GM23338 (cell line): Measurements from ENCODE around the gene DPH7. TPM values are rescaled to one million over a fixed set of nuclear protein-coding genes. Genes with fewer than 3 reads are reported as not detected.
A peak's percentile ranks its signal among the peaks of the same experiment; 100 is the strongest.

Experiments used
- ATAC-seq: fragments of 200-7000 bp; cut with Tn5 transposase; 3 replicates; pipeline ENCODE4 v1.9.1; 2020
- DNase-seq: peaks from one replicate; pipeline ENCODE4 v3.0.0-alpha.2; 2015; ENCODE audit warnings: low spot score
- H2AFZ ChIP-seq: fragments of 200-600 bp; sonication (generic); 2 replicates; pipeline ENCODE4 v1.8.0; 2016; ENCODE audit warnings: antibody characterized with exemption, mild to moderate bottlenecking, moderate library complexity
- H3F3A ChIP-seq: fragments of 200-600 bp; sonication (generic); replicated peaks from 2 replicates; pipeline ENCODE4 v1.8.0; 2017; ENCODE audit warnings: antibody characterized with exemption, mixed run types, low read depth
- H3K27ac ChIP-seq: fragments of 200-600 bp; sonication (generic); 2 replicates; pipeline ENCODE4 v1.6.1; 2016; ENCODE audit warnings: low read depth
- H3K27me3 ChIP-seq: fragments of 200-600 bp; sonication (generic); 2 replicates; pipeline ENCODE4 v1.8.0; 2016; ENCODE audit warnings: mild to moderate bottlenecking, mixed run types, moderate library complexity; ENCODE audit not compliant: insufficient read depth
- H3K36me3 ChIP-seq: fragments of 200-600 bp; sonication (generic); 2 replicates; pipeline ENCODE4 v1.8.0; 2016; ENCODE audit warnings: mild to moderate bottlenecking; ENCODE audit not compliant: insufficient read depth
- H3K4me1 ChIP-seq: fragments of 200-600 bp; sonication (generic); 2 replicates; pipeline ENCODE4 v1.8.0; 2016; ENCODE audit warnings: mild to moderate bottlenecking, moderate library complexity; ENCODE audit not compliant: insufficient read depth
- H3K4me2 ChIP-seq: fragments of 200-600 bp; sonication (generic); 2 replicates; pipeline ENCODE4 v1.7.1; 2017; ENCODE audit warnings: mixed run types
- H3K4me3 ChIP-seq: fragments of 200-600 bp; sonication (generic); 2 replicates; pipeline ENCODE4 v1.6.1; 2016; ENCODE audit warnings: mixed run types
- H3K79me2 ChIP-seq: fragments of 200-600 bp; sonication (generic); replicated peaks from 2 replicates; pipeline ENCODE4 v1.8.0; 2017; ENCODE audit warnings: mild to moderate bottlenecking; ENCODE audit not compliant: insufficient read depth
- H3K9me2 ChIP-seq: fragments of 200-600 bp; sonication (generic); 2 replicates; pipeline ENCODE4 v1.8.0; 2017; ENCODE audit not compliant: insufficient read depth
- H4K20me1 ChIP-seq: fragments of 200-600 bp; sonication (generic); replicated peaks from 2 replicates; pipeline ENCODE4 v1.8.0; 2017; ENCODE audit warnings: mild to moderate bottlenecking; ENCODE audit not compliant: insufficient read depth
- H3K27ac Mint-ChIP-seq: 2 replicates; pipeline ENCODE4 v1.8.0; 2020; ENCODE audit warnings: inconsistent platforms, mild to moderate bottlenecking, moderate library complexity, mixed read lengths
- H3K27me3 Mint-ChIP-seq: 3 replicates; pipeline ENCODE4 v1.8.0; 2022; ENCODE audit warnings: low read depth, mild to moderate bottlenecking, moderate library complexity, mixed read lengths, inconsistent platforms; ENCODE audit not compliant: insufficient read depth, poor library complexity
- H3K36me3 Mint-ChIP-seq: 3 replicates; pipeline ENCODE4 v1.8.0; 2021; ENCODE audit warnings: low read depth, mild to moderate bottlenecking, inconsistent platforms, moderate library complexity, mixed read lengths
- H3K4me1 Mint-ChIP-seq: 3 replicates; pipeline ENCODE4 v1.8.0; 2020; ENCODE audit warnings: mild to moderate bottlenecking, inconsistent platforms, mixed read lengths
- H3K4me3 Mint-ChIP-seq: 3 replicates; pipeline ENCODE4 v1.8.0; 2021; ENCODE audit warnings: moderate library complexity, mild to moderate bottlenecking, inconsistent platforms, mixed read lengths
- H3K9me3 Mint-ChIP-seq: 3 replicates; pipeline ENCODE4 v1.8.0; 2020; ENCODE audit warnings: moderate library complexity, mild to moderate bottlenecking, inconsistent platforms, mixed read lengths
- CTCF ChIP-seq, 2 experiments: fragments of 200-600 bp in 1 of 2; sonication (generic) in 1 of 2; conservative IDR thresholded peaks; 2 replicates each; pipeline versions ENCODE4 v1.5.1 to v1.6.1; 2016 to 2017; ENCODE audit warnings: antibody characterized with exemption in 2 of 2, low read depth in 2 of 2, mild to moderate bottlenecking in 2 of 2, moderate library complexity in 1 of 2
- JUNB ChIP-seq: IDR thresholded peaks from one replicate; pipeline ENCODE4 v1.6.1; 2016; ENCODE audit warnings: antibody characterized with exemption; ENCODE audit not compliant: unreplicated experiment
- POLR2AphosphoS5 ChIP-seq: IDR thresholded peaks from 2 replicates; pipeline ENCODE4 v1.6.1; 2016; ENCODE audit warnings: antibody characterized with exemption, low read depth
- REST ChIP-seq: IDR thresholded peaks from one replicate; pipeline ENCODE4 v1.6.1; 2018; ENCODE audit warnings: antibody characterized with exemption; ENCODE audit not compliant: unreplicated experiment
- STAT1 ChIP-seq: IDR thresholded peaks from one replicate; pipeline ENCODE4 v1.6.1; 2016; ENCODE audit warnings: antibody characterized with exemption; ENCODE audit not compliant: unreplicated experiment
- ZNF114 ChIP-seq: fragments of 250-450 bp; sonication (Bioruptor Pico); IDR thresholded peaks from 2 replicates; pipeline ENCODE4 v1.5.0; 2020; ENCODE audit warnings: mild to moderate bottlenecking, moderate library complexity
- ZNF462 ChIP-seq: fragments of 250-450 bp; sonication (Bioruptor Pico); IDR thresholded peaks from 2 replicates; pipeline ENCODE4 v1.5.0; 2020; ENCODE audit warnings: mild to moderate bottlenecking, moderate library complexity
- polyA plus RNA-seq: library from polyadenylated mRNA; unstranded; fragments of >200 nt; fragmentation: Nextera tagmentation; extraction: Ambion mirVana; gene quantifications from 2 replicates; pipeline ENCODE4 v1.2.1, GENCODE V29; 2016
- total RNA-seq: library from RNA; depleted of rRNA; stranded (reverse); fragments of >200 nt; shearing (Covaris generic); gene quantifications from 2 replicates; pipeline ENCODE4 v1.2.3, GENCODE V29; 2014

DPH7 gene
- total and polyA plus RNA-seq, 2 experiments from 2014 or later = 44.5 to 68.8 TPM

GRCh38 chr9:137614631-137615386 is 36.1 kb upstream of the DPH7 start:
- H3K27me3 ChIP-seq = no peaks in the 10 kb centered on the region
- TF ChIP-seq REST (no peak), CTCF (conservative IDR thresholded peaks at IDR 0.05; ENCODE audit: low read depth in 2 of 2) (peak; percentile 32 to 49), STAT1 (no peak), POLR2AphosphoS5 (peak; percentile 43; the same call in 1 of the 2 replicates), ZNF114 (CRISPR knock-in tag) (no peak)
- Mint-ChIP-seq H3K36me3 (peaks cover 27% of the 10 kb centered on the region), H3K27me3 (peaks cover 20% of the 10 kb centered on the region), H3K9me3 (no peaks in the 10 kb centered on the region; the same call in 2 of the 3 replicates), H3K27ac (no peak overlapping the region), H3K4me1 (peaks cover 22% of the 10 kb centered on the region), H3K4me3 (no peak overlapping the region)
- no peaks in the 10 kb centered on the region; the same call in 1 of the 2 replicates for H3K36me3 ChIP-seq
- peaks cover 20% of the 10 kb centered on the region for H3K79me2 ChIP-seq
- H2AFZ ChIP-seq = no peak overlapping the region
- ATAC-seq = peak; percentile 11
- no peak overlapping the region for H3K4me2 ChIP-seq
- H3K4me3 ChIP-seq = no peak overlapping the region
- H4K20me1 ChIP-seq = peaks cover 13% of the 10 kb centered on the region
- no peaks in the 10 kb centered on the region for H3K9me2 ChIP-seq
- peaks cover 10% of the 10 kb centered on the region; the same call in 1 of the 2 replicates for H3F3A ChIP-seq
- peaks cover 10% of the 10 kb centered on the region for H3K4me1 ChIP-seq
- DNase-seq = peak; percentile 57
- H3K27ac ChIP-seq = no peak overlapping the region

GRCh38 chr9:137613738-137614523 is 35.2 kb upstream of the DPH7 start:
- Mint-ChIP-seq H3K9me3 (no peaks in the 10 kb centered on the region; the same call in 2 of the 3 replicates), H3K27me3 (peaks cover 15% of the 10 kb centered on the region), H3K27ac (no peak overlapping the region), H3K4me3 (no peak overlapping the region), H3K36me3 (peaks cover 22% of the 10 kb centered on the region), H3K4me1 (peaks cover 19% of the 10 kb centered on the region)
- H3F3A ChIP-seq = 0 out of 2 replicates have a peak, but pooled peaks cover 4% of the 10 kb centered on the region
- no peaks in the 10 kb centered on the region for H3K9me2 ChIP-seq
- peaks cover 9% of the 10 kb centered on the region; the same call in 1 of the 2 replicates for H3K4me1 ChIP-seq
- ATAC-seq (no peak), DNase-seq (no peak)
- no peak overlapping the region for H2AFZ ChIP-seq
- H3K4me2 ChIP-seq = no peak overlapping the region
- no peak overlapping the region for H3K27ac ChIP-seq
- H3K27me3 ChIP-seq = no peaks in the 10 kb centered on the region
- H4K20me1 ChIP-seq = peaks cover 9% of the 10 kb centered on the region
- no peak overlapping the region for H3K4me3 ChIP-seq
- peaks cover 14% of the 10 kb centered on the region for H3K79me2 ChIP-seq
- H3K36me3 ChIP-seq = no peaks in the 10 kb centered on the region; the same call in 1 of the 2 replicates
- TF ChIP-seq JUNB (no peak), ZNF462 (CRISPR knock-in tag) (no peak), ZNF114 (CRISPR knock-in tag) (no peak), POLR2AphosphoS5 (no peak; the same call in 1 of the 2 replicates)
